GM12878 (cell line): Measurements from ENCODE around the gene CCDC106.

Experiments used
- ATF3 ChIP-seq: IDR thresholded peaks from 2 replicates; pipeline ENCODE4 v1.6.1; 2011; ENCODE audit warnings: low read depth, mild to moderate bottlenecking, low read length, moderate library complexity, borderline replicate concordance; ENCODE audit errors: extremely low read depth
- CREM ChIP-seq: IDR thresholded peaks from 2 replicates; pipeline ENCODE4 v1.6.1; 2014; ENCODE audit warnings: antibody characterized with exemption, low read depth
- DPF2 ChIP-seq: fragments of 450-650 bp; IDR thresholded peaks from 2 replicates; pipeline ENCODE4 v1.6.1; 2017; ENCODE audit warnings: mild to moderate bottlenecking
- EP300 ChIP-seq, 2 experiments: fragments of 150-350 bp in 1 of 2; IDR thresholded peaks; 2 replicates each; pipeline ENCODE4 v1.6.1; 2011 to 2012; ENCODE audit warnings: low read depth in 2 of 2, low read length in 2 of 2, borderline replicate concordance in 1 of 2, improper control_type of control experiment in 1 of 2, inconsistent platforms in 1 of 2; ENCODE audit not compliant: control insufficient read depth in 1 of 2
- EZH2 ChIP-seq: IDR thresholded peaks from 2 replicates; pipeline ENCODE4 v1.6.1; 2012; ENCODE audit warnings: low read depth, mild to moderate bottlenecking, control low read depth, inconsistent platforms, low read length, borderline replicate concordance; ENCODE audit not compliant: control insufficient read depth
- MAX ChIP-seq: IDR thresholded peaks from 2 replicates; pipeline ENCODE4 v1.6.1; 2012; ENCODE audit warnings: low read depth, low read length, improper control_type of control experiment
- NR2F1 ChIP-seq: fragments of 450-650 bp; conservative IDR thresholded peaks from 2 replicates; pipeline ENCODE4 v1.6.1; 2017; ENCODE audit warnings: mild to moderate bottlenecking
- POLR2AphosphoS5 ChIP-seq: IDR thresholded peaks from 2 replicates; pipeline ENCODE4 v1.6.1; 2011; ENCODE audit warnings: mild to moderate bottlenecking, low read length, inconsistent platforms

- TF ChIP-seq DPF2 (no peak), MAX (no peak), POLR2AphosphoS5 (no peak), NR2F1 (no peak), ATF3 (no peak), CREM (no peak), EZH2 (no peak), EP300 (IDR thresholded peaks at IDR 0.05; ENCODE audit: borderline replicate concordance in 1 of 2, control insufficient read depth in 1 of 2, low read depth in 2 of 2, low read length in 2 of 2) (no peak)
Measured at GRCh38 chr19:55697069-55697440, 49.0 kb downstream of the CCDC106 start.
